ENCODE results near the gene DNAAF3. TPM values are rescaled to one million over a fixed set of nuclear protein-coding genes. Genes with fewer than 3 reads are reported as not detected.
"Not testable (repeated sequence)": the region's sequence is repeated elsewhere in the genome, so short reads cannot be mapped to it uniquely, and the experiment has no call there.

DNAAF3 gene
- polyA plus RNA-seq, 10 donors, result 0.15 to 0.92 (median 0.54) TPM

DNA sequence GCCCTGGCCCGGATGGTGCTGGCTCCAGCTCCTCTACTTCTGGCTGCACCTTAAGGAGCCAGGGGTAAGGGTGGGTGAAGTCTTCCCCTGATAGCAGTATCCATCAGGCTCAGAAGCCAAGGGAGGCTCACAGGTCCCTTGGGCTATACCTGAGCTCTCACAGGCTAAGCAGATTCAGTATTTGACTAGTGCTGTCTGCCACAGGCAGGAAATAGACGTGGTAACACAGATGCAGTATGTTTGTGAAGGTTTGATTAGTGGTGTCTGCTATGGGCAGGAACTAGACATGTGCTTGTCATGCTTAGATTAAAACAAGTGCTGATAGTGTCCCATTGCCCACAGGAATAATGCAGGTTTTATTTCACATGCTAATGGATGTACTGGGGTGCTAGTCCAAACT, 9.7 kb upstream of the DNAAF3 start:
- no peak for DNase-seq

DNA sequence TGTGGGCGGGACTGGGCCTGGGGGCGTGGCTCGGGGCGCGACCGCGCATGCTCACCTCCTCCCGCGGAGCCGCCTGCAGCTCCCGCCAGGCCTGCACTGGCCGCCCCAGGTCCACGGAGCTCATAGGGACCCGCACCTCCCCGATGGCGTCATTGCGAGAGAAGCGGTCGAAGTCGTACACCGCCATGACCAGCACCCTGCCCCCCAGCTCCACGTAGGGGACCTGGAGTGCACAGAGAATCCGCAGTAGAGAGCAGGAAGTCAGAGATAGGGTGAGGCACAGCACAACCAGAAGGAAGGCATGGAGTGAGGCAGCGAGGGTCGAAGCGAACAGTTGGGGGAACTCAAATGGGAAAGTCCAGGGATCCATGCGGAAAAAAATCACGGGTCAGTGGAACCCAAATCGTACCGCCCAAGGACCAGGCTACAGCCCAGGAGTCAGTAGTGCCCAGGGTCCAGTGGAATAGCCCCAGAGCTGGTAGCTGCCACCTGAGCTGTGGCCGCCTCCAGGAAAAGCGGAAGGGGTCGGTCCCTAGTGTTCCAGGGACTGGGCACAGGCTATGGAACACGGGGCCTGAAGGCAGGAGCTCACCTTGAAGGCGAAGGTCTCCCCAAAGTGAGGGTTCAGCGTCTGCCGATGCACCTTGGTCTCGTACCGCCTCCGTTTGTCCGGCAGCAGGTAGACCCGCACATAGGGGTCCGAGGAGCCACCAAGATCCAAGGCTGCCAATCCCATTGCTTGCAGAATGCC, 8.9 kb upstream of the DNAAF3 start:
- no peak for DNase-seq

DNA sequence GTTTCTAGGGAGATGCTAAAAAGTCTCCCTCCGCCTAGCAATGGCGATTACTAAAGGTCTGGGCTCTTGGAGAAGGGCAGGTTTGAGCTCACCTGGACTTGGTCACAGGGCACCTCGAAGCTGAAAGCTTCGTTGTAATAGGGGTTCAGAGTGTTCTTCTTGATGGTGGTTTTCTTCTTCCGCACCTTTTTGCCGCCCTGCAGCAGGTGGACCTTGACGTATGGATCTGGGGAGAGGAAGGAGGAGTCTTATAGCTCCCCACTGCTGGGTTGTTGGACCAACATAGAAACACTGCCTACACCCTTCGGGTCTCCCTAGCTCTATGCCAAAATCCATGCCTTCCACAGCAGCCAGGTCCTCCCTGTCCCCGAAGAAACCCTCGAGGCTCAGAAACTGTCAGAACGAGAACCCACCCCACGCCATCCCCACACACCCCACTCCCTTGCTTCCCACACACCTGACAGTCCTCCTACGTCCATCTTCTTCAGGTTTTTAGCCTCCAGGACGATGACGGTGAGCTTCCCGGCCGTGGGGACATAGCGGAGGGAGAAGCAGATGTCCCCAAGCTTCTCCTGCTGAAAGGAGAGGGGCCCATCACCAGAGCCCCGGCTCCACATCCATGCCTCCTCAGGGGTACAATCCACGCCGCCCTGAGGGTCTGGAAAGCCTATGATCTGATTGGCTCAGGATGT, 8.2 kb upstream of the DNAAF3 start:
- DNase-seq, result no peak

DNA sequence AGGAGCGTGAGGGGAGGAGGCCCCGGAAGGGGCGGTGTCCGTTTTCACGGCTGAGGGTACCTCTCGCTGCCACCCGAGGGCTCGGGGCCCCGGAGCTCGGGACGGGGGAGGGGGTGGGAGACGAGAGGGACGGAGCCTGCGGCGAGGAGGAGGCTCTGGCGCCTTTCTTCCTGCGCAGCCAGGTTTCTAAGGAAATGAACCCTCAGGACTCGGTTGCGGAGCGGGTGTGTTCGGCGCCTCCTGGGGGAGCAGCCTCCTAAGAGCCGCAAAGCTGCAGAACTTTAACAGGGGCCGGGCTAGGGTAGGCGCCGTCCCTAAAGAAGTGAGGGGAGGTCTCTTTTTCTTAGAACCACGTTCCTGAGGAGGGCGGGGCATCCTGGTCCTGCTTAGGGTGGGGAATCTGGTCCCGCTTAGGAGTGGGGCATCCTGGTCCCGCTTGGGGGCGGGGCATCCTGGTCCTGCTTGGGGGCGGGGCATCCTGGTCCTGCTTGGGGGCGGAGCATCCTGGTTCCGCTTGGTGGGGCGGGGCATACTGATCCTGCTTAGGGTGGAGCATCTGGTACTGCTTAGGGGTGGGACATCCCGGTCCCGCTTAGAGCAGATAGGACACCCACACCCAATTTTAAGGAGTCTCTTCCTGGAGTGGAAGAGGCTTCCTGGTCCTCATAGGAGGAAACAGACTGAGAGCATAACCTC, 7.4 kb upstream of the DNAAF3 start:
- no peak for DNase-seq

DNA sequence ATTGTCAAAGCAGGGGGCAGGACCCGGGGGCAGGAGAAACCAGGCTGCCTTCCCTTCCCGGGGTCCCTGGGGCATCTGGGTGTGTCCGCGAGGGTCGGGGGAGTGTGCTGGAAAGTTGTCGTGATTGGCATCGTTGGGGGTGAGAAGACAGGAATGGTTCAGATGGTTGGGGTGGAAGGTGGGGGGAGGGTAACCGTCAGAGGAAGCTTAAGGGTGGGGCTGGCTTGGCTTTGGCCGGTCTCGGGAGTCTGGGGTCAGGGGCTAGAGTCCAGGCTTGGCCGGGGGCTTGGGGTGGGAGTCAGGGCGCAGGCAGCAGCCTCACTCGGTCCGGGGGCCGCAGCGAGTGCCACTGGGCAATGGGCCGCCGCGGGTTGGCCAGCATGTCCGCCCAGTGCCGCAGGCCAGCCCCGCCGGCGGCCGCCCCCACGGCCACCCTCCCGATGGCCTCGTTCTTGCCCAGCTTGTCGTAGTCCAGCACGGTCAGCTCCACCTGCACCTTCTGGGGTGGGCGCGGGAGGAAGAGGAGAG, 6.8 kb upstream of the DNAAF3 start:
- DNase-seq, result no peak

DNA sequence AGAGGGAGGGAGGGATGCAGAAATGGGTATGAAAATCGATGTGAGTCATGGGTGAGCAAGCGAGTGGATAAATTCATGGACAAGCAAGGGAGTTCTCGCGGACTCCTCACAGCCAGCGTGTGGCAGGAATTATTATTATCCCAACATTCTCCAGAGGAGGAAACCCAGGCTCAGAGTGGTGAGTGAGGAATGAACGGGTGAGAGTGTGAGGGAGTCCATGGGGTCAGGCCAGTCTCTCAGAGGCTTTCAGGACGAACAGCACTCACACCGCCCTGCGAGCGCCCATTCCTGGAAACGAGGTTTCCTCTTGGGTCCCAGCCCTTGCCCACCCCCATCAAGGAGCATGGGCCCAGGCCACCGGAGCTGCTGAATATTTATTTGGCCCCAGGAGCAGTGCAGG, 6.3 kb upstream of the DNAAF3 start:
- DNase-seq, result no peak

DNA sequence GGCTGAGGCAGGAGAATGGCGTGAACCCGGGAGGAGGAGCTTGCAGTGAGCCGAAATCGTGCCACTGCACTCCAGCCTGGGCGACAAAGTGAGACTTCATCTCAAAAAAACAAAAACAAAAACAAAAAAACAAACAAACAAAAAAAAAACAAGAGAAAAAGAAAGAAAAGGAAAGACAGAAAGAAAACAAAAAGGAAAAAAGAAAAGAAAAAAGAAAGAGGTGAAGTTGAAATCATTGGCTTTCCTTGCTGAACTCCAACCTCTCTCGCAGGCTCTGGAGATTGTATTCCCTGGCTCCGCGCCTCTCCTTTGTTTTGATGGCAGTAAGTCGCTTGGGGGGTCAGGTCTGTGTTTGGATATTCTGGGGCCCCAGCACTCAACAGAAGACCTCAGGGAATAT, 5.9 kb upstream of the DNAAF3 start:
- DNase-seq, result not testable (repeated sequence)

DNA sequence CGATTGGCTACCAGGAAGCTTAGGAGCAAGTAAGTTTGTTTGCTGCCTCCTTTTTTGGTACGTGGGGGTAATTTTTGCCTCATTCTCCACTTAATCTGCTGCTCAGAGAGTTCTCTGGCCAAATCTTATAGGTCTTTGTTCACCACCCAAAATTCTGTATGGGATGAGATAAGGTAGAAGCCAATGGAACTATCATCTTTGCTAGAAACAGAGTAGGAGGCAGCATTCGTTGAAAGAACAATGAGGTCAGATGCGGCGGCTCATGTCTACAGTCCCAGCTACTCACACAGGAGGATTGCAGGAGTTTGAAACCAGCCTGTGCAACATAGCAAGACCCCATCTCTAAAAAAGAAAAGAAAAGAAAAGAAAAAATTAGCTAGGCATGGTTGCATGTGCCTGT, 5.0 kb upstream of the DNAAF3 start:
- no peak for DNase-seq

DNA sequence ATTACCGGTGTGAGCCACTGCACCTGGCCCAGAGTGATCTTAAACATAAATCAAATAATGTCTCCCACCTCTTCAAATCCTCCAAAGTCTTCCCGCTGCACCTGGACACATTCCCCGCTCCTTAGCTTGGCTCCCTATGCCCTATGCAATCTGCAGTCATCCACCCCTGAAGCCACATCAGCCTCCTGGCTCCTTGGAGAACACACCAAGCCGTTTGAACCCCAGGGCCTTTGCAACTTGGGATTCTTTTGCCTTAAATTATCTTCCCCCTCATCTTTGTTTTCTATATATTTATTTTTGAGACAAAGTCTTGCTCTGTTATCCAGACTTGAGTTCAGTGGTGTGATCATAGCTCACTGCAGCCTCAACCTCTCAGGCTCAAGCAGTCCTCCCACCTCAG, 2.7 kb upstream of the DNAAF3 start:
- DNase-seq, result no peak

DNA sequence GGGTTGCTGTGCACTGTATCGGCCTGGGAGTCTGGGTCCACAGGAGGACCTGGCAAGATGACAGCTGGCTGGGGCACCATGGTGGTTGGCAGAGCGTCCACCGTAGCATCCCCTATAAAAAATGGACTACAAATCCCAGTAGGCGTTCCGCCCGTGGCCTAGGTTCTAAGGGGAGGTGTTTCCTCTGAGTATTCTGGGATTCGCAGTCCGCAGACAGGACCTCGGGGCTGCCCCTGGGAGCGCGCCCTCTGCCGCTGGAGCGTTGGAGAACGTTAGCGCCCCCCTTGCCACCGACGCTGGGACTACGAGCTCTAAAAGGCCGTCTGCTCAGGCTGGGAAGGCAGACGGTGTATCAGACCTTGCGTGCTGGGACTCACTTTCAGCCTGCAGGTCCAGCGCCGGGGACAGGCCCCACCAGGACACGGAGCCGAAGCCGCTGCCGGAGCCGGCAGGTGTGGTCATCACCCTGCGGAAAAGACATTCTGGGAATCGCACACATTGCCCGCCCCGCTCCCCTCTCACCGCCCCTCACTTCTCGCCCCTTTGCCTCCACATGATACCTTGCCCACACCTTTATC, 372 bp downstream of the DNAAF3 start:
- DNase-seq, result peak in 2 of 3 donors; percentile 52 to 75

DNA sequence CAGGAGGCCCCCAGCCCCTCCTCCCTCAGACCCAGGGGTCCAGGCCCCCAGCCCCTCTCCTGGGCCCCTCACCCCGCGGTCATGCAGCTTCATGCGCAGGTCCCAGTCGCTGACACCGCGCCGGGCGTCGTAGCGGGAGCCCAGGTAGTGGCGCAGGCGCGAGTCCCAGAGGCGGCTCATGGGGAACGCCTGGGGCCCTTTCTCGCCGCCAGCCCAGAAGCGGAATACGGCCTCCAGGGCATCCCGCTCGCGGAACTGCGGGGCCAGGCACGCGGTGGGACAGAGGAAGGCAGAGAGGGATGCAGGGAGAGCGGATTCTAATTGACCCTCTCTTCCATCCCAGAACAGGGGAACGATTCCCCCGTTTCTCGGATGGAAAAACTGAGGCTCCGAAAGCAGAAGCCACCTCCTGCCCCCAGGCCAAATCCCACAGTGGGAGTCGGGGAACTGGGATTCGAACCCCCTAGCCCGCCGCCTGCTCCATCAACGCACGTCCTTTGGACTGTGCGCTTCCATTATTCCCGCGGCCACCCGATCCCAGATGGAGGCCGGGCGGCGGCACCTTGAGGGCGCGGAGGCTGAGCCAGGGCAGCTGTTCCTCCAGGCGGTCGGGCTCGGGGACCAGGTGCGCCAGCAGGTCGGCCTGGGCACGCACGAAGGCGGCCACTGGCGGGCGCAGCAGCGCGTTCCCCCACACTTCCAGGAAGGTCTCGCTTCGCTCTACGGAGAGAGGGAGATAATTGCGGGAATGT, 4.7 kb downstream of the DNAAF3 start:
- DNase-seq, result no peak

DNA sequence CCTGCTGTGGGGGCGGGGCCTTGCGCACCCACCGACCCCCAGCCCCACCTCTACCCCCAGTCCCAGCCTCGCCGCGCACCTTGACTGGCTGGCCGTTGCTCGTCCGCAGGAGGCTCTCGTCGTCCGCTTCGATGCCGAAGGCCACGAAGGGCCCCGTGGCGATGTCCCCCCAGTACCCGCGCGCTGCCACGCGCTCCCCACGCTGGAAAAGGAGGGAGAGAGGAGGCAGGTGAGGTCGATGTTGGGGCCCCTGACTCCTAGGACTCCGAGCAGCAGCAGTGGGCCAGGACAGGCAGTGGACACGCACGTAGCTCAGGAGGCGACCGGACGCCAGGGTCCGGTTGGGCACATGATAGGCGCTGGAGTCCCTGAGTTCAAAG, 5.4 kb downstream of the DNAAF3 start:
- no peak for DNase-seq

DNA sequence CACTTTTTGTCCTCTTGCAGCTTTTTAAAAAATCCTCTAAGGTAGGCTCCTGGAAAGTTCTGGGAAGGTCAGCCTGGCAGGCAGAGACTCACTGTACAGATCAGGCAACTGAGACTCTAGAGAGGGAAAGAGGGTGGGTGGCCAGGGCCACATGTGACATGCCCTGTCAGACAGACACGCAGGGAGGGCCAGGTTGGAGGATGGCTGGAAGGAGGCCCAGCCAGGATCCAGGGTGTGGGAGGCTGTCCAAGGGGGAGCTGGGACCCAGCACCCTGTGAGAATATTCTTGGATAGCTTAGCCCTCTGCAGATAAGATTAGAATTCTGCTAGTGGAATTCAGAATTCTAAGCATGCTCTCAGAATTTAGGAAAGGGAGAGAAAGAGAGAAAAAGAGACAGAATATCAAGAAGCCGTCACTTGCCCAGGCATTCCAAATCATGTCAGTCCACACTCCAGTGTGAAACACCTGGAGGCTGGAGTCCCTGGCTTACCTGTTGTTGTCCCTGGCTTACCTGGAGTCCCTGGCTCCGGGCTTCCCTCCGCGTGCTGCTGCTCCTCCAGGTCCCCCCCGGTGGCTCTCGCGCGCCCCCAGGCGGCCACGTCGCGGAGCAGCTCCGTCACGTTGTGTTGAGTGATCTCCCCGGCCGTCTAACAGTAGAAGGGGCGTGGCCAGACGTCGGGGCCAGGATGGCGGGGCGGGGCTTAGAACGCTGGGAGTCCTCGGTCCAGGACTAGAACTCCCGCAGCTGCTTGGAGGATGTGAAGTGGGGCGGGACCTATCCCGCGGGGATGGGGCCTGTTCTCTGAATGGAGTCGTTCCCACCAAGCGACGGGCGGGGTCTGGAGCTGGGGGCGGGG, 6.1 kb downstream of the DNAAF3 start:
- peak; percentile 61 to 83 (median 81) for DNase-seq

DNA sequence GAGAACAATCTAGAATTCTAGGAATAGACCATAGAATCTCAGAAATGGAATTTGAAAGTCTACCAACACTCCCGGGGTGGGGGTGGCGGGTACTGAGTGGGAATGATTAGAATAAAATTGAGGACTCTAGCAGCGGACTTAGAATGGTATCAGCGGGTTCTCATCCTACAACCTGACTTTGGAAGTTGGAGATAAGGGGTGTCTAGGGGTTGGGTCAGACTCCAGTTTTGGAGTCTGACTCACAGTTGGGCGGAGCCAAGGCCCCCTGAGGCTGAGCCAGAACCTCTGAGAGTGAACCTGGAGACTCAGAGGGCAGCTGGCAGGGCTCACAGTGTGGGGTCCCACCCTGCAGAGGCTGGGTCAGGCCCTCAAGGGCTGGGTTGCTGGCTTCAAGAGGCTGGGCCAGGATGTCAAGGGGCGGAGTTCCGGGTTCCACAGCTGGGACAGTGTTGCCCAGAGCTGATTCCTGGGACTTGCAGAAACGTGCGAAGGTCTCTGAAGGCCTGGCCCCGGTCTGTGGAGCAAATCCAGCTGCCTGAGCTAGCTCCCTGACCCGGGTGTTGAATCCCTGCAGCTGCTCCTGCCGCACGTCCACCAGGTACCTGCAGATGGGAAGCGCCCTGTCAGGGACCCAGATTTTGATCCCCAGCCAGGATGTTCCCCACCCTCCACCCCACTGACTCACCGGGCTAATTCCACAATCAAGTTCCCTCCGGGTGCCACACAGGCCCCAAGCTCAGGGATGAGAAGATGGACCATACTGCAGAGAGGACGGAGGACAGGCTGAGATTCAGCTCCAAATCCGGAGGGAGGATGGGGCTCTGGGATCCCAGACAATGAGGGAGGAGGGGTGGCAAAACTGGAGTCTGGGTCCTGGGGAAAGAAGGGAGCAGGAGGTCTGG, 7.3 kb downstream of the DNAAF3 start:
- DNase-seq, result no peak

DNA sequence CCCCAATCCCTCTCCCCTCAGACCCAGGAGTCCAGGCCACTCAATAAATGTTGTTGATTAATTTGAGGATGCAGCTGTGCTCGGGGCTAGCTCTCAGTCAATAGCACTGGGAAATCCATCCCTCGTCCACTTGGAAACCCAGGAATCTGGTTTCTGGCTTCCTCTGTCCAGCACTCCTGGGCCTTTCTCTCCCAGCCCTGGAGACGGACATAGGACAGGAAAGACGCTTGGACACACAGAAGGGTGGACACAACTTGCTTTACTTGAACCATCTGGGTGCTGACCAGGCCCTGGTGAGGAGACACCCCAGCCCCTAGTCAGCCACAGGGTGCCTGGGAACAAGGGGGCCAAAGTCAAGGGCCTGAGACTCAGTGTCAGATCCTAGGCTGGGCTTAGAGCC, 8.0 kb downstream of the DNAAF3 start:
- no peak for DNase-seq

DNA sequence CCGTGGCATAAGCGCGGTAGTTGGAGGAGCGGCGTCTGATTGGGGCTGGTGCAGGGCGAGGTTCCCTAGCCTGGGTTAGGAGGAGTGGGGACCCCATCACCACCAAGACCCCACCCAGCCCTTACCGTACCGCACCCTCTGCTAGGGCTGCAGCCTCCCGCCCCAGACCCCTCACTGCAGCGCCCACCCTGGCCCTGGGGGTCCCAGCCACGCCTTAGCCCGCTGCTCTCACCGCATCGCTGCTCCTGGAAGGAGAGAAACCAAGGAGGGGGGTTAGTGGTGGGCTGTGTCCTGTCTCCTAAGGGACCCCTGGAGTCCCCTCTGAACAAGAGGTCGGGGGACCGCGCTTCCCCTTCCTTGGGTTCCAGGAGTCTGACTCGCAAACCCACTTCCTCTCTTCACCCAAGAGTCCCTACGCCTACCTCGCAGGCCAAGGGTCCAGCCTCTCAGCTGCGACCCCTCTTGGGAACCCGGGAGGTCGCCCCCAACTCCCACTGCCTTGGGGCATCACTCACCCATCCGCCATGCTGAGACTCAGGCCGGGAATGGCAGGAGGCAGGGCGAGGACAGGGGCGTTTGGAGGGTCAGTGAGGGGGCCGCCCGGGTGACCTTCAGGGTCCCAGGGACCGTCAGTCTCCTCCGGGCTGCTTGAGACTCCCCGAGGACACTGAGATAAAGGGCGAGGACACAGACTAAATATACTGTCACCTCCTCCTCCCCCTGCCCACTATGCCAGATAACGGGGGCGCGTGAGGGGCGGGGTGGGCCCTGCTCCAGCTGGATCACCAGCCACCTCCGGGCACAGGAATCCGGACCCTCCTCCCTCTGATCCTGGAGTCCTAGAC, 9.1 kb downstream of the DNAAF3 start, which contains the start of gene TNNI3:
TSS of gene TNNI3 (minus strand) at position 669 of the 845 bp plus-strand sequence. CDS start at position 526, 143 bp downstream.
- no peak for DNase-seq

DNA sequence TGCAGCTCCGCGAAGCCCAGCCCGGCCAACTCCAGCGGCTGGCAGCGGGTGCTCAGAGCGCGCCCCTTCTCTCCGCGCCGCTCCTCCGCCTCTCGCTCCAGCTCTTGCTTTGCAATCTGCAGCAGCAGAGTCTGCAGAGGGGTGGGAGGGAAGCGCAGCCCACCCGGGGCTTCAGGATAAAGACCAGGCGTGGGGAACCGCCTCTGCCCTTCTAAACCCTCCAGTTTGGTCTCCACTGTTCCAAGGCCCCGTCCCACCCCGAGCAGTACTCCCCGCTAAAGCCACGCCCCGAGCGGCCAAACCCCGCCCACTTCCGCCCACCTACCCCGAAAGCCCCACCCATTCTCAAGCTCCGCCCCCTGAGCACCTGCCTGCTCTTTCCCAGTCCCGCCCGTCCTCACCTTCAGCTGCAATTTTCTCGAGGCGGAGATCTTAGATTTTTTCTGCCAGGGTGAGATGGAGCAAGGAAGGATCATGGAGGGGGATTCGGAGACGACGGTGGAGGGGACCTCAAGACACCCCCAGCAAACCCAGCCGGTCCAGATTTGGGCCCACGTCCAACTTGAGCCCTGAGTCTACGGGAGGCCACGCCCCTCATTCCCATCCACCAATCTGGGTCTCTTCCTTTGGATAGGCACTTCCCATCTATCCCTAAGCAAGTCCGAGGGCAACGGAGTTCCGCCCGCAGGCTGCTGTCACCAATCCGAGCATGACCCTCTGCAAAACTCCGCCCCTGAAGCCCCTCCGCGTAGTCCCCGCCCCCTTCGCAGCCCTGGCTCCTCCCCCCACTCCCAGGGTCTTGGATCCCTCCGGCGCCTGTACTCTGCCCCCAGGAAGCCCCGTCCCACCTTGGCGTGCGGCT, 10.0 kb downstream of the DNAAF3 start:
- no peak for DNase-seq
